Fibroblast of gingiva (primary cell): ENCODE data around the gene EYA2.
"Not testable (repeated sequence)": the region's sequence is repeated elsewhere in the genome, so short reads cannot be mapped to it uniquely, and the experiment has no call there.

ENCODE experiments used
- DNase-seq: peaks from one replicate; pipeline ENCODE4 v3.0.0-alpha.2; 2011; ENCODE audit warnings: low read depth

EYA2 gene

GRCh38 chr20:46895906-46896242, 1.2 kb downstream of the EYA2 start:
- DNase-seq: no peak

- no peak for DNase-seq
Observed at GRCh38 chr20:46897328-46897880, 2.8 kb downstream of the EYA2 start.

- DNase-seq: no peak
Observed at GRCh38 chr20:46898423-46898822, 3.8 kb downstream of the EYA2 start.

- no peak for DNase-seq
Observed at GRCh38 chr20:46899621-46900020, 5.0 kb downstream of the EYA2 start.

- no peak for DNase-seq
Observed at GRCh38 chr20:46900086-46900485, 5.4 kb downstream of the EYA2 start.

GRCh38 chr20:46900826-46901225, 6.2 kb downstream of the EYA2 start:
- no peak for DNase-seq

- no peak for DNase-seq
Observed at GRCh38 chr20:46901638-46902037, 7.0 kb downstream of the EYA2 start.

GRCh38 chr20:46903256-46903655, 8.6 kb downstream of the EYA2 start:
- DNase-seq: no peak

- no peak for DNase-seq
Observed at GRCh38 chr20:46903937-46904336, 9.3 kb downstream of the EYA2 start.

- DNase-seq: peak; percentile 87
Observed at GRCh38 chr20:46905364-46906125, 10.9 kb downstream of the EYA2 start.

- no peak for DNase-seq
Observed at GRCh38 chr20:46913329-46914044, 18.8 kb downstream of the EYA2 start.

GRCh38 chr20:46914789-46915379, 20.2 kb downstream of the EYA2 start:
- DNase-seq: peak; percentile 57

- DNase-seq: no peak
Observed at GRCh38 chr20:46915575-46916257, 21.1 kb downstream of the EYA2 start.

- DNase-seq: no peak
Observed at GRCh38 chr20:46916258-46916603, 21.6 kb downstream of the EYA2 start.

GRCh38 chr20:46917155-46917554, 22.5 kb downstream of the EYA2 start:
- DNase-seq: no peak

GRCh38 chr20:46920114-46920513, 25.5 kb downstream of the EYA2 start:
- DNase-seq: no peak

- not testable (repeated sequence) for DNase-seq
Observed at GRCh38 chr20:46922841-46923240, 28.2 kb downstream of the EYA2 start.

- no peak for DNase-seq
Observed at GRCh38 chr20:46923550-46923949, 28.9 kb downstream of the EYA2 start.

GRCh38 chr20:46928580-46929132, 34.0 kb downstream of the EYA2 start:
- peak; percentile 80 for DNase-seq

GRCh38 chr20:46929902-46930301, 35.3 kb downstream of the EYA2 start:
- no peak for DNase-seq

GRCh38 chr20:46930640-46931339, 36.1 kb downstream of the EYA2 start:
- DNase-seq: no peak

- DNase-seq: peak; percentile 95
Observed at GRCh38 chr20:46931699-46932098, 37.1 kb downstream of the EYA2 start.
